Stimulated activated CD8-positive, alpha-beta memory T cell treated with anti-CD3 and anti-CD28 coated beads, Interleukin-15, amount 100 ng/mL, for 1 hour (primary cell): Measurements from ENCODE around the gene FKBP6.
"Not testable (repeated sequence)": the region's sequence is repeated elsewhere in the genome, so short reads cannot be mapped to it uniquely, and the experiment has no call there.

Experiments
- DNase-seq: peaks from one replicate; pipeline ENCODE4 v3.0.0-alpha.2; 2020; ENCODE audit warnings: low read depth

The FKBP6 gene

DNA sequence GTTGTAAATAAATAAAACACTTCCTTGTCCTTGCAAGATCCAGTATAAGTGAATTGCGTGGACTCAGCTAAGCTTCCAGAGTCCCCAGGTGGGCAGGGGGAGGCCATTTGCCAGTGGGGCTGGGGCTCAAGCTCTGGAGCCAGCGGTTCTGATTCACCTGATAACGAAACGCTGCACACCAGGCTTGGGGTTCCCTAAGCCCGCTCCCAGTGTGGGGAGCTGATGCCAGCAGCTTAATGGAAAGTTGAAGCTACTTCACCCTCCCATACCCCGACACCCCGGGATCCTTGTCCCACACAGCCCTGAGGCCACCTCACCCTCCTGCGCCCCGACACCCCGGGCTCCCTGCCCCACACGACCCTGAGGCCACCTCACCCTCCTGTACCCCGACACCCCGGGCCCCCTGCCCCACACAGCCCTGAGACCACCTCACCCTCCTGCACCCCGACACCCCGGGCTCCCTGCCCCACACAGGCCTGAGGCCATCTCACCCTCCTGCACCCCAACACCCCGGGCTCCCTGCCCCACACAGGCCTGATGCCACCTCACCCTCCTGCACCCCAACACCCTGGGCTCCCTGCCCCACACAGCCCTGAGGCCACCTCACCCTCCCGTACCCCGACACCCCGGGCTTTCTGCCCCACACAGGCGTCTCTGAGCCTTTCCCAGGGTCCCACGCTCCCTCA is 30.8 kb downstream of the FKBP6 start:
- DNase-seq, result no peak

GRCh38 chr7:73359306-73359705 is 31.3 kb downstream of the FKBP6 start:
- DNase-seq, result no peak

- DNase-seq, result no peak
Observed at GRCh38 chr7:73359746-73360375, 31.9 kb downstream of the FKBP6 start.

DNA sequence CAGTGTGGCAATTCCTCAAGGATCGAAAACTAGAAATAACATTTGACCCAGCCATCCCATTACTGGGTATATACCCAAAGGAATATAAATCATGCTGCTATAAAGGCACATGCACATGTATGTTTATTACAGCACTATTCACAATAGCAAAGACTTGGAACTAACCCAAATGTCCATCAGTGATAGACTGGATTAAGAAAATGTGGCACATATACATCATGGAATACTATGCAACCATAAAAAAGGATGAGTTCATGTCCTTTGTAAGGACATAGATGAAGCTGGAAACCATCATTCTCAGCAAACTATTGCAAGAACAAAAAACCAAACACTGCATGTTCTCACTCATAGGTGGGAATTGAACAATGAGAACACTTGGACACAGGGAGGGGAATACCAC is 32.6 kb downstream of the FKBP6 start:
- not testable (repeated sequence) for DNase-seq

DNA sequence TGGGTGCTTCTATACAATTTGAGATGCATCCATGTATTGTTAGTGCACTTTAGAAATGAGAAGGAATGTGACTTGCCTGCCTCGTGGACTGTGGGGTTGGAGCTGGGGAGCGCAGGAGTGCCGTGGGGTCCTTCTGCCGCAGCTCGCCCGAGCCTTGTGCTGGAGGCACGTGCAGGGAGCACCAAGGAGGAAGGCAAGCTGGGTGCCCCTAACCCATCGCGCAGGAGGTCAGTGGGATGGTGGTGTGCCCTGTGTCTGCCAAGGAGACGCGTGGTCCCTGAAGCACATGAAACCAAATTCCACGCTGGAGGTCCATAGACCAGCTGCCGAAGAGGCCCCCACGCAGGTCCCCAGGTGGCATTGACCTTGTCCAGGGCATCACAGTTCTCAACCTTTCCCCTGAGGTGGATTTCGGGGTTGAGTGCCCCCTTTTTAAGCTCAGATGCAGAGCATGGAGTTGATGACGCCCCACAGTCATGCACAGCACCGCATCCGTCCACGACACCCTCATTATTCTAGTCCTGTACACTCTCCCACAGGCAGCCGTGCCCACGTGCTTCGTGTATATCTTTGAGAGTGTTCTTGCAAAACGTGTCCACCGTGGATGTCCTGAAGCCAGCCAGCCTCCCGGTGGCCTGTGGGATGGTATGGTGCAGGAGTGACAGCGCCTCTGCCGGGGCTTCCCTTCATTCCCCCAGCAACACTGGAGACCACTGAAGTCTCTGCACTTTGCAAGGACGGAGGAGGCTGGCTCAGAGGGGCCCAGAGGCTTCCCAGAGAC is 35.5 kb downstream of the FKBP6 start:
- DNase-seq, result no peak

GRCh38 chr7:73364006-73364728 is 36.2 kb downstream of the FKBP6 start:
- DNase-seq, result no peak

DNA sequence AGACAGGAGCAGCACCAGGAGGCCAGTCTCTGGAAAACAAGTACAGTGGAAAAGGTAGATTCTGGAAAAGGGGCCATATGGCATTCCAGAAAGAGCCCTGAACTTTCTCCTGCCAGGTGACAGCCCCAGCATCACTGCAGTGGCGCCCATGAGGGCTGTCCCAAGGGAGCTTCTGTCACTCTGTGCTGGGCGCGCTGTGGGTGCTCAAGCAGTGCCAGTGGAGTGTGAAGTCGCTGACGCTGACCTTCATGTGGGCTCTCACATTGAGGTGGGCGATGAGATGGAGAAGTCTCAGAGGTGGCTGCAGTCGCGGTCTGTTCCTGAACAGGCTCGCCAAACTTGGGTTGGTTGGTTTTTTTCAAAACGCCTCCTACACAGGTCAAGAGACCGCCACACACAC is 38.2 kb downstream of the FKBP6 start:
- no peak for DNase-seq

- no peak for DNase-seq
Observed at GRCh38 chr7:73366990-73367389, 39.0 kb downstream of the FKBP6 start.

DNA sequence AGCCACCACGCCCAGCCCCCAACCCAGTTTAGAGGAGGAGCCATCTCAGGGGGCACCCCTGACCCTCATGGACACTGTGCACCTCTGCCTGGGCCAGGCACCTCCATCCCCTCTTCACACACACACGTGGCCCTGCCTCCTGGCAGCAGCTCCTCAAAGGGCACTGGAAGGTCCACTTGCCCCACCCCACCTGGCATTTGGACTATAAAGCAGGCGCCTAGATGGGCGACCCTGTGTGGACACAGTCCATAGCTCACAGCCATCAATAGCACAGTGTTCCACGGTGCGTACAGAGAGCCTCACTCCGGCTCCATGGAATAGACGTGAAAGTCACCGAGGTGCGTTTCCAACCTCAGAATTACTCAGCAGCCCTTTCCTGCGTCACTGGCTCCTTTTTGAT is 41.0 kb downstream of the FKBP6 start:
- no peak for DNase-seq

- DNase-seq, result no peak
Observed at GRCh38 chr7:73369622-73370021, 41.7 kb downstream of the FKBP6 start.

DNA sequence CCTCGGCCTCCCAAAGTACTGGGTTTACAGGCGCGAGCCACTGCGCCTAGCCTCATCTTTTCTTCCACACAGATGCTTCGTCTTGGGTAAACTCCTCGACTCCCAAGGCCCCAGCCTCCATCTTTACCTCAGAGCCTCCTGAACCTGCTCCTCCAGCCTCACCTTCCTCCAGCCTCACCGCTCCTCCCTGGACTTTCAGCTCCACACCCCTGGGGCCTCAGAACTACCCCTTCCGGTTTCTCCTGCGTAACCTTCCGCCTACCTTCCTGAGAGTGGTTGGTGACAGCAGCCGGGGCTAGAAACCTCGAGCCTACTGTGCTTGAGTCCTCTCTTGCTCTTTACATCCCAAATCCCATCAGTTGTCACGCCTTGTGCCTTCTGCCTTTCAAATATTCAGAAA is 45.8 kb downstream of the FKBP6 start:
- no peak for DNase-seq

GRCh38 chr7:73376262-73376661 is 48.3 kb downstream of the FKBP6 start:
- not testable (repeated sequence) for DNase-seq

- DNase-seq, result no peak
Observed at GRCh38 chr7:73376671-73377412, 48.9 kb downstream of the FKBP6 start.

GRCh38 chr7:73377413-73378200 is 49.6 kb downstream of the FKBP6 start:
- not testable (repeated sequence) for DNase-seq

- DNase-seq, result no peak
Observed at GRCh38 chr7:73382934-73383503, 55.1 kb downstream of the FKBP6 start.

DNA sequence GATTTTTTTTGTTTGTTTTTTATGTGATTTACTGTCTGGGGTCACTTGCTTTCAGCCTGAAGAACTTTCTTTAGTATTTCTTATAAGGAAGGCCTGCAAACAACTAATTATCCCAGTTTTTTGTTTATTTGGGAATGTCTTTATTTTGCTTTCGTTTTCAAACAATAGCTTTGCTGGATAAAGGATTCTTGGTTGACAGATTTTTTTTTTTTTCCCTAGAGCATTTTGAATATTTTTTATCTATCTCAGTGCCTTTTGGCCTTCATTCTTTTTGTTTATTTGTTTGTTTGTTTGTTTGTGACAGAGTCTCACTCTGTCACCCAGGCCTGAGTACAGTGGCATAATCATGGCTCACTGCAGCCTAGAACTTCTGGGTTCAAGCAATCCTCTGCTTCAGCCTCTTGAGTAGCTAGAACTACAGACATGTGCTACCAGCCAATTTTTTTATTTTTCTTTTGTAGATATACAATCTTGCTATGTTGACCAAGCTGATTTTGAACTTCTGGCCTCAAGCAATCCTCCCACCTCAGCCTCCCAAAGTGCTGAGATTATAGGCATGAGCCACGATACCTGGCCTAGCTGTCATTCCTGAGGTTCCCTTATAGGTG is 59.4 kb downstream of the FKBP6 start:
- no peak for DNase-seq

DNA sequence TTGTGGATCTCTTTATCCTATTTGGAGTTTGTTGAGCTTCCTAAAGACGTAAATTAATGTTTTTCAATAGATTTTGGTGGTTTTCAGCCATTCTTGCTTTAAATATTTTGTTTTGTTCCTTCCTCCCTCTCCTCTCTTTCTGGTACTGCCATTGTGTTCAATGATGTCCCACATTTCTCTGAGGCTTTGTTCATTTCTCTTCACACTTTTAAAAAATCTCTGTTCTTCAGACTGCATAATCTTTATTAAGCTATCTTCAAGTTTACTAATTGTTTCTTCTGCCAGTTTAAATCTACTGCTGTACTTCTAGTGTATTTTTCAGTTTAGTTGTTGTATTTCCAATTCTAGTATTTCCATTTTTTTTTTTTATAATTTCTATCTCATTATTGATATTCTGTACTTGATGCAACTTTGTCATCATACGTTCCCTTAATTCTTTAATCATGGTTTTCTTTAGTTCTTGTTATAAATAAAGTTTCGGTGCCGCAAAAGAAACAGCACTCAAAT is 60.0 kb downstream of the FKBP6 start:
- DNase-seq, result no peak

DNA sequence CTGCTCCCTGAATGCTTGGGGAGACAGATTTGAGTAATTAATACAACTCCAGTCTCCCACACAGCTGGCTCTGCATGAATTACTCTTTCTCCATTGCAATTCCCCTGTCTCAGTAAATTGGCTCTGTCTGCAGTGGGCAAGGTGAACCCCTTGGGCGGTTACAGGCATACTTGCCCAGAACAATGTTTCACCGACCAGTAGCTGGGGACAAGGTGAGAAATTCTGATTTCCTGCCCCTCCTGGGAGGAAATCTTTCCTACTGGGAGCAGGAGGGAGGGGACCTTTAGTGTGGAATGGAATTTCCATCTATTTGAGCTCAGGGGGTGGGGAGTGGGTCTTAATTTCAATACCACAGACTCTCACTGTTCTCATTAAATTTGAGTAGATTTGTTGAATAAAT is 63.4 kb downstream of the FKBP6 start:
- no peak for DNase-seq

- DNase-seq, result no peak
Observed at GRCh38 chr7:73394422-73394821, 66.5 kb downstream of the FKBP6 start.
